Body of pancreas (tissue), 4 donors: ENCODE data around the gene CTSL.

Experiments
- CTCF ChIP-seq, 7 experiments: fragments of 450-650 bp in 4 of 7; fragments of 200-600 bp in 3 of 7; sonication (generic) in 3 of 7; IDR thresholded peaks; one replicate each; pipeline ENCODE4 v1.5.1; 2016 to 2019; ENCODE audit warnings: antibody characterized with exemption in 7 of 7
- POLR2A ChIP-seq, 3 donors: fragments of 450-650 bp; IDR thresholded peaks; one replicate each; pipeline ENCODE4 v1.6.1; 2016; ENCODE audit warnings: antibody characterized with exemption in 3 of 3, mild to moderate bottlenecking in 2 of 3

DNA sequence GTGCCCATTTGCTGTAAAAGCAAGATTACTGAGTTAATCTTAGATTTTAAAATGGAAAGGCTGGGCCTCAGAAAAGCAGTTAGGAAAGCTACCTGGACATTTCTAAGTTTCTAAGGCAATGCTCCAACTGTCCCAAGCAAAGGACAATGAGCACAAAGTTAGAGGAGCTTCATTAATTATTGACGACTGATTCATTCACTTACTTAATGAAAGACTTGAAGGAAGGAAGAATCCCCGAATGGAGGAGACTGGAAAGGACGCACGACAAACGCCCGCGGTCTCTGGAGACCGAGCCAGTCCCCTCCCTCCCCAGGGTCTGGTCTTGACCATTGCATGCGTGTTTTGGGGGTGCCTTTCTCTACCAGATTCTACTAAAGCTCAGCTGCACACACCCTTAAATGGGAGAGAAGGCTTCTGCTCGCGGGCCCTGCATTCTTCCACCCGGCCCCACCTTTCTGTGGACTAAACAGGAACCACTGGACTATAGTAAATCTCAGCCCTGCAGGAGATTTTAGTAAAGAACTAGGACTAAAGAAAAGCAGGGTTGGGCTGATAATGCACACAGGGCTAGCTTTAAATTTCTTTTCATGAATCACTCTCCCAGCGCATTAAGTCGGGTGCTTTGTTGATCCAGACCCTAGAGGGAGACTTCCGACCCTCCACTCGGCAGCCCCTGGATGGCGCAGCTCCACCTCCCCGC is 44.8 kb downstream of the CTSL start:
- TF ChIP-seq CTCF (IDR thresholded peaks at IDR 0.05) (no peak), POLR2A (IDR thresholded peaks at IDR 0.05) (no peak)
